ENCODE measurements around the gene FHOD1. TPM values are rescaled to one million over a fixed set of nuclear protein-coding genes. Genes with fewer than 3 reads are reported as not detected.
A peak's percentile ranks its signal among the peaks of the same experiment; 100 is the strongest.

The FHOD1 gene
- total and polyA plus RNA-seq, 2 of the 13 experiments (the other 11 are each of a cell fraction or from before 2014, with no cell fraction given), result 20.0 to 20.8 TPM

DNA sequence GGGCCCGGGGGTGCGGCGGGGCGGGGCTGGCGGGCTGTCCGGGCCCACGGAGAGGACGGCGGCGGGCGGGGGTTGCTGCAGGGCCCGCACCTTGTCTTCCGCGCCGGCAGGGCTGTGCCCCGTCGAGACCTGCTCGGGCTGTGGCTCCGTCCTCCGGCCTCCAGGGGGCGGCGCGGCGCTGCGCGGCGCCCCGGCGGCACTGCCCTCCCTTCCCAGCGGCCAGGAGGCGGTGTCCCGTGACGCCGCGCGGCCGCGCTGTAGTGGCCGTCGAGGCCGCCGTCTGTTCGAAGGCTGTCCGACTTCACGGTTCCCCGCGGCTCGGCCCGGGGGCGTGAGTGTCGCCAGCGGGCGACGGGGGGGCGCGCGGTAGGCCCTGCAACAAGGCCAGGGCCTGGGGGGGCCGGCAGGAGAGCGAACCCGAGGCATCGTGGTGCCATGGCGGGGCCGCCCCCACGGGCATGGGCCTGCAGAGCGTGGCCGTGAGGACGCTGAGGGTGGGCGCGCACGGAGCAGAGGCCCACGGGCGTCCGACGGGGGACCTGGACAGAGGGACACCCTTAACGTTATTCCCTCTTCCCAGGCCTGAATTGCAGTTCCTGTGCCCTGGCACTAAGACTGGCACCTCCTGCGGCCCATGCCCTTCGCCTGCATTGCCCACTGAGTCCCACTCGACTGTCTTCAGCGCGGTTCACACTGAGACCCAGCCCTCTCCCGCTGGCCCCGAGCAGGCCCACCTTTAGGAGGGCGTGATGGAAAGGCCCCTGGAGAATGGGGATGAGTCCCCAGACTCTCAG is 32.2 kb upstream of the FHOD1 start, which contains the start of gene PLEKHG4 (continued):
- TF ChIP-seq, protein P1, sequence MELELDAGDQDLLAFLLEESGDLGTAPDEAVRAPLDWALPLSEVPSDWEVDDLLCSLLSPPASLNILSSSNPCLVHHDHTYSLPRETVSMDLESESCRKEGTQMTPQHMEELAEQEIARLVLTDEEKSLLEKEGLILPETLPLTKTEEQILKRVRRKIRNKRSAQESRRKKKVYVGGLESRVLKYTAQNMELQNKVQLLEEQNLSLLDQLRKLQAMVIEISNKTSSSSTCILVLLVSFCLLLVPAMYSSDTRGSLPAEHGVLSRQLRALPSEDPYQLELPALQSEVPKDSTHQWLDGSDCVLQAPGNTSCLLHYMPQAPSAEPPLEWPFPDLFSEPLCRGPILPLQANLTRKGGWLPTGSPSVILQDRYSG (CRISPR knock-in tag; IDR thresholded peaks at IDR 0.05), result no peak
- TF ChIP-seq ZNF160 (CRISPR knock-in tag; IDR thresholded peaks at IDR 0.05), result no peak; the same call in 1 of the 2 replicates
- TF ChIP-seq REL (CRISPR knock-in tag; conservative IDR thresholded peaks at IDR 0.05), result no peak; the same call in 1 of the 2 replicates
- TF ChIP-seq ONECUT2 (CRISPR knock-in tag; IDR thresholded peaks at IDR 0.05), result no peak
- TF ChIP-seq, protein P2, sequence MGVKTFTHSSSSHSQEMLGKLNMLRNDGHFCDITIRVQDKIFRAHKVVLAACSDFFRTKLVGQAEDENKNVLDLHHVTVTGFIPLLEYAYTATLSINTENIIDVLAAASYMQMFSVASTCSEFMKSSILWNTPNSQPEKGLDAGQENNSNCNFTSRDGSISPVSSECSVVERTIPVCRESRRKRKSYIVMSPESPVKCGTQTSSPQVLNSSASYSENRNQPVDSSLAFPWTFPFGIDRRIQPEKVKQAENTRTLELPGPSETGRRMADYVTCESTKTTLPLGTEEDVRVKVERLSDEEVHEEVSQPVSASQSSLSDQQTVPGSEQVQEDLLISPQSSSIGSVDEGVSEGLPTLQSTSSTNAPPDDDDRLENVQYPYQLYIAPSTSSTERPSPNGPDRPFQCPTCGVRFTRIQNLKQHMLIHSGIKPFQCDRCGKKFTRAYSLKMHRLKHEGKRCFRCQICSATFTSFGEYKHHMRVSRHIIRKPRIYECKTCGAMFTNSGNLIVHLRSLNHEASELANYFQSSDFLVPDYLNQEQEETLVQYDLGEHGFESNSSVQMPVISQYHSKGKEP (CRISPR knock-in tag; IDR thresholded peaks at IDR 0.05), result peak; percentile 81
- TF ChIP-seq, protein P3, sequence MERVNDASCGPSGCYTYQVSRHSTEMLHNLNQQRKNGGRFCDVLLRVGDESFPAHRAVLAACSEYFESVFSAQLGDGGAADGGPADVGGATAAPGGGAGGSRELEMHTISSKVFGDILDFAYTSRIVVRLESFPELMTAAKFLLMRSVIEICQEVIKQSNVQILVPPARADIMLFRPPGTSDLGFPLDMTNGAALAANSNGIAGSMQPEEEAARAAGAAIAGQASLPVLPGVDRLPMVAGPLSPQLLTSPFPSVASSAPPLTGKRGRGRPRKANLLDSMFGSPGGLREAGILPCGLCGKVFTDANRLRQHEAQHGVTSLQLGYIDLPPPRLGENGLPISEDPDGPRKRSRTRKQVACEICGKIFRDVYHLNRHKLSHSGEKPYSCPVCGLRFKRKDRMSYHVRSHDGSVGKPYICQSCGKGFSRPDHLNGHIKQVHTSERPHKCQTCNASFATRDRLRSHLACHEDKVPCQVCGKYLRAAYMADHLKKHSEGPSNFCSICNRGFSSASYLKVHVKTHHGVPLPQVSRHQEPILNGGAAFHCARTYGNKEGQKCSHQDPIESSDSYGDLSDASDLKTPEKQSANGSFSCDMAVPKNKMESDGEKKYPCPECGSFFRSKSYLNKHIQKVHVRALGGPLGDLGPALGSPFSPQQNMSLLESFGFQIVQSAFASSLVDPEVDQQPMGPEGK (CRISPR knock-in tag; IDR thresholded peaks at IDR 0.05), result no peak
- no peak for TF ChIP-seq RAD51 (IDR thresholded peaks at IDR 0.05; ENCODE audit: borderline replicate concordance)
- TF ChIP-seq, protein P4, sequence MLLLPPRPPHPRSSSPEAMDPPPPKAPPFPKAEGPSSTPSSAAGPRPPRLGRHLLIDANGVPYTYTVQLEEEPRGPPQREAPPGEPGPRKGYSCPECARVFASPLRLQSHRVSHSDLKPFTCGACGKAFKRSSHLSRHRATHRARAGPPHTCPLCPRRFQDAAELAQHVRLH (CRISPR knock-in tag; IDR thresholded peaks at IDR 0.05; ENCODE audit: borderline replicate concordance, low read depth), result no peak
- TF ChIP-seq ZFYVE20 (CRISPR knock-in tag; IDR thresholded peaks at IDR 0.05; ENCODE audit: borderline replicate concordance, low read depth), result peak; percentile 53; the same call in 1 of the 2 replicates
- TF ChIP-seq, protein P5, sequence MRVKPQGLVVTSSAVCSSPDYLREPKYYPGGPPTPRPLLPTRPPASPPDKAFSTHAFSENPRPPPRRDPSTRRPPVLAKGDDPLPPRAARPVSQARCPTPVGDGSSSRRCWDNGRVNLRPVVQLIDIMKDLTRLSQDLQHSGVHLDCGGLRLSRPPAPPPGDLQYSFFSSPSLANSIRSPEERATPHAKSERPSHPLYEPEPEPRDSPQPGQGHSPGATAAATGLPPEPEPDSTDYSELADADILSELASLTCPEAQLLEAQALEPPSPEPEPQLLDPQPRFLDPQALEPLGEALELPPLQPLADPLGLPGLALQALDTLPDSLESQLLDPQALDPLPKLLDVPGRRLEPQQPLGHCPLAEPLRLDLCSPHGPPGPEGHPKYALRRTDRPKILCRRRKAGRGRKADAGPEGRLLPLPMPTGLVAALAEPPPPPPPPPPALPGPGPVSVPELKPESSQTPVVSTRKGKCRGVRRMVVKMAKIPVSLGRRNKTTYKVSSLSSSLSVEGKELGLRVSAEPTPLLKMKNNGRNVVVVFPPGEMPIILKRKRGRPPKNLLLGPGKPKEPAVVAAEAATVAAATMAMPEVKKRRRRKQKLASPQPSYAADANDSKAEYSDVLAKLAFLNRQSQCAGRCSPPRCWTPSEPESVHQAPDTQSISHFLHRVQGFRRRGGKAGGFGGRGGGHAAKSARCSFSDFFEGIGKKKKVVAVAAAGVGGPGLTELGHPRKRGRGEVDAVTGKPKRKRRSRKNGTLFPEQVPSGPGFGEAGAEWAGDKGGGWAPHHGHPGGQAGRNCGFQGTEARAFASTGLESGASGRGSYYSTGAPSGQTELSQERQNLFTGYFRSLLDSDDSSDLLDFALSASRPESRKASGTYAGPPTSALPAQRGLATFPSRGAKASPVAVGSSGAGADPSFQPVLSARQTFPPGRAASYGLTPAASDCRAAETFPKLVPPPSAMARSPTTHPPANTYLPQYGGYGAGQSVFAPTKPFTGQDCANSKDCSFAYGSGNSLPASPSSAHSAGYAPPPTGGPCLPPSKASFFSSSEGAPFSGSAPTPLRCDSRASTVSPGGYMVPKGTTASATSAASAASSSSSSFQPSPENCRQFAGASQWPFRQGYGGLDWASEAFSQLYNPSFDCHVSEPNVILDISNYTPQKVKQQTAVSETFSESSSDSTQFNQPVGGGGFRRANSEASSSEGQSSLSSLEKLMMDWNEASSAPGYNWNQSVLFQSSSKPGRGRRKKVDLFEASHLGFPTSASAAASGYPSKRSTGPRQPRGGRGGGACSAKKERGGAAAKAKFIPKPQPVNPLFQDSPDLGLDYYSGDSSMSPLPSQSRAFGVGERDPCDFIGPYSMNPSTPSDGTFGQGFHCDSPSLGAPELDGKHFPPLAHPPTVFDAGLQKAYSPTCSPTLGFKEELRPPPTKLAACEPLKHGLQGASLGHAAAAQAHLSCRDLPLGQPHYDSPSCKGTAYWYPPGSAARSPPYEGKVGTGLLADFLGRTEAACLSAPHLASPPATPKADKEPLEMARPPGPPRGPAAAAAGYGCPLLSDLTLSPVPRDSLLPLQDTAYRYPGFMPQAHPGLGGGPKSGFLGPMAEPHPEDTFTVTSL (CRISPR knock-in tag; IDR thresholded peaks at IDR 0.05; ENCODE audit: borderline replicate concordance), result no peak; the same call in 1 of the 2 replicates
- TF ChIP-seq, protein P6, sequence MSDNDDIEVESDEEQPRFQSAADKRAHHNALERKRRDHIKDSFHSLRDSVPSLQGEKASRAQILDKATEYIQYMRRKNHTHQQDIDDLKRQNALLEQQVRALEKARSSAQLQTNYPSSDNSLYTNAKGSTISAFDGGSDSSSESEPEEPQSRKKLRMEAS (IDR thresholded peaks at IDR 0.05), result peak; percentile 98
- TF ChIP-seq, protein P7, sequence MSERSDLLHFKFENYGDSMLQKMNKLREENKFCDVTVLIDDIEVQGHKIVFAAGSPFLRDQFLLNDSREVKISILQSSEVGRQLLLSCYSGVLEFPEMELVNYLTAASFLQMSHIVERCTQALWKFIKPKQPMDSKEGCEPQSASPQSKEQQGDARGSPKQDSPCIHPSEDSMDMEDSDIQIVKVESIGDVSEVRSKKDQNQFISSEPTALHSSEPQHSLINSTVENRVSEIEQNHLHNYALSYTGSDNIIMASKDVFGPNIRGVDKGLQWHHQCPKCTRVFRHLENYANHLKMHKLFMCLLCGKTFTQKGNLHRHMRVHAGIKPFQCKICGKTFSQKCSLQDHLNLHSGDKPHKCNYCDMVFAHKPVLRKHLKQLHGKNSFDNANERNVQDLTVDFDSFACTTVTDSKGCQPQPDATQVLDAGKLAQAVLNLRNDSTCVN (CRISPR knock-in tag; IDR thresholded peaks at IDR 0.05; ENCODE audit: borderline replicate concordance), result no peak
- TF ChIP-seq PRMT3 (CRISPR knock-in tag; IDR thresholded peaks at IDR 0.05; ENCODE audit: borderline replicate concordance, low read depth), result 0 out of 2 replicates have a peak, but pooled peaks have one; percentile 79
